Erythroblast (primary cell): ENCODE data around the gene SCAMP4.

Experiments used
- GATA1 ChIP-seq: IDR thresholded peaks from 2 replicates; pipeline ENCODE4 v1.6.1; 2011; ENCODE audit warnings: low read depth, mild to moderate bottlenecking, control low read depth, low read length, moderate library complexity
- POLR2A ChIP-seq: IDR thresholded peaks from 2 replicates; pipeline ENCODE4 v1.6.1; 2011; ENCODE audit warnings: mild to moderate bottlenecking, low read length

DNA sequence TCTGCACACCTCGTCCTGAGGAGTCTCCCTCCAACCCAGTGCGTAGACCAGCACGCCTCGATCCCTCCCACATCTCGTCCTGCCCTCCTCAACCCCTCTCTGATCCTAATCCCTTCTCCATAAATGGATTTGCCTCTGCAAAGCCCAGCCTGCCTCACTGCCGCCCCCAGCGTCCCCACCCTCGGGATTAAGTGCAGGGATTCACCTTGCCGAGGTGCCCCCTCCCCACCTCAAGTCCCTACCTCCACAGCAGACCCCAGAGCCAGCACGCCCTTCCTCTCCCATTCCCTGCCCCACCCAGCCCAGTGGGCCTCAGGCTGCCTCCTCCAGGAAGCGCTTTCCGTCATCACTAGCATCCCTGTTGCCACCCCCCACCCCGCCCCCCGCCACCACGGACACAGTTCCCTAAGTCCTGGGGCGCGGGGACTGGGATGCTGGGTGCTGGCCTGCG, 45.8 kb upstream of the SCAMP4 start:
- TF ChIP-seq POLR2A (no peak), GATA1 (no peak)
